AML-193 (cell line): ENCODE data around the gene BSG.
"Not testable (repeated sequence)": the region's sequence is repeated elsewhere in the genome, so short reads cannot be mapped to it uniquely, and the experiment has no call there.

ENCODE experiments used
- DNase-seq, 2 experiments: peaks; one replicate each; lab custom pipeline; 2025; lab: John Stamatoyannopoulos, UW

Gene BSG

DNA sequence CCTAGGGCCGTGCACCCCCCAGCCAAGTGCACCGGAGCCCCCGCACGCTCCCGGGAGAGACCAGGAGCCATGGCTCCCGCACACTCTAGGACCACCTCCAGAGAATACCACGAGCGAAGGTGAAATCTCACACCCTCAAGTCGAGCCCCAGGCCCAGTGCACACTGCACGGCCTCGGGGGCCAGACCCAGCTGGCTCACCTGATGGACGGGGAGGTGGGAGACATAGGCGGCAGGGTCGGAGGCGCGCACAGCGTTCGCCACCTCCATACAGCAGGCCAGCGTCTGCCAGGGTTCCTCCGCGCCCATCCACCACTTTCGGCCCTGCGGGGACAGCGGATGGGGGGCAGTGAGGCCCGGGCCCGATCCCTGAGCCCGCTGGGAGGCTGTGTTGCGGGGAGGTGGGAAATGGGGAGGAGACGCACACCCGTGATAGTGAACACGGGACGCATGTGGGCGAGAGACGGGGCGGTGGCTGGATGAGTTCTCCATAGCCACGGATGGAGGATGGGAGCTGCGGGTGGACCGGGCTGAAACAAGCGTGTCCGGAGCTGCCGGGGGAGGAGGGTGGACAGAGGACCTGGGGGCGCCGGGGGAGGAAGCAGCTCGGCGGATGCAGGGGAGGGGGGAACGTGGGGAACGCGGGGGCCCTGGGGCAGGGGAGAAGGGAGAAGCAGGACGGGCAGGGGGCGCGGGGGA lies 47.9 kb downstream of the BSG start:
- no peak for DNase-seq

DNA sequence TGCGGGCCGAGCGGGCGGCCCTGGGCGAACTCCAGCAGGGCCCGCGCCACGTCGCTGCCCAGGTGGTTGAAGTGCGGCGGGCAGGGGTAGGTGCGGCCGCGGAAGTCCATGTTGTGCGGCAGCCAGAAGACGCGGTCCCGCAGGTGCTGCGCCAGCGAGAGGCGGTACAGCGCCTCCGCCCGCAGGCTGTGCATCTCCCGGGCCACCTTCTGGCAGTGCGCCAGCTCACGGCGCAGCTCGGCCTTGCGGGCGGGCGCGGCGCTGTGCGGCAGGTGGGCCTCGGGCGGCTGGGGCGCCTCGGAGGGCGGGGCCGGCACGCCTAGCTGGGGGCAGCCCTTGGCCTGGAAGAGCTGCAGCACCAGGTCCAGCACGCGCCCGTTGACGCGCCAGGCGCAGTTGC lies 48.8 kb downstream of the BSG start:
- DNase-seq: not testable (repeated sequence)

DNA sequence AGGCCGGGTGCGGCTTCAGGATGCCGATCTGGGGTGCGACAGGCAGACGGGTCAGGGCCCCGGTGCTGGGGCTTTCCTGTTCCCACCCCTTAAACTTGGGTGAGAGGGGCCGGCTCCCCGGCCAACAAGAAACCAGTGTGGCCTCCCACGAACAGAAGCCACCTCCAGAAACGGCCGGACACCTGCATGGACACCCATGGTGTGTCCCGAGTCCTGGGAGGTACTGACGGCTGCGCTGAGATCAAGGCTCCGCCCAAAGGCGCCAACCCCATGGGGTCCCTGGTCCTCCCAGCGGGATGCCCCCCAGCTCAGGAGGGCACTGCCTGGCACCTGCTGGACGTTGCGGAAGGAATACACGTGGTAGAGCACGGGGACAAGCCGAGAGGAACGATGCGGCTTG lies 49.4 kb downstream of the BSG start:
- DNase-seq: no peak

DNA sequence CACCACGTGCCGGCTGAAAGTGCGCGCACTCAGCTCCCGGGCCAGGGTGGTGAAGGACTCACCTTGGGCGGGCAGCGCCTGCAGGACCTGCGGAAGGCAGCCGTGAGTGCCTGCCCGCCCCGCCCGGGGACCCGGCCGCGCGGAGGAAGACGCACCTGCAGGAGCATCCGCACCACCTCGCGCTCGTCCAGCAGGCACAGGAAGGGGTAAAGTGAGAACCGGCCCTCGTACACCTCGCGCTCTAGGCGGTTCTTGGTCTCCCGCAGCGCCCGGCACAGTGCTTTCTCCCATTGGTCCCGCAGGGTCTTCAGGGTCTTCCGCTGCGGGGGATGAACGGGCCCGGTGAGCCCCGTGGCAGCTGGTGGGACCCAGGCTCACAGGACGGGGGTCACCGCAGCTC lies 50.3 kb downstream of the BSG start:
- no peak for DNase-seq

DNA sequence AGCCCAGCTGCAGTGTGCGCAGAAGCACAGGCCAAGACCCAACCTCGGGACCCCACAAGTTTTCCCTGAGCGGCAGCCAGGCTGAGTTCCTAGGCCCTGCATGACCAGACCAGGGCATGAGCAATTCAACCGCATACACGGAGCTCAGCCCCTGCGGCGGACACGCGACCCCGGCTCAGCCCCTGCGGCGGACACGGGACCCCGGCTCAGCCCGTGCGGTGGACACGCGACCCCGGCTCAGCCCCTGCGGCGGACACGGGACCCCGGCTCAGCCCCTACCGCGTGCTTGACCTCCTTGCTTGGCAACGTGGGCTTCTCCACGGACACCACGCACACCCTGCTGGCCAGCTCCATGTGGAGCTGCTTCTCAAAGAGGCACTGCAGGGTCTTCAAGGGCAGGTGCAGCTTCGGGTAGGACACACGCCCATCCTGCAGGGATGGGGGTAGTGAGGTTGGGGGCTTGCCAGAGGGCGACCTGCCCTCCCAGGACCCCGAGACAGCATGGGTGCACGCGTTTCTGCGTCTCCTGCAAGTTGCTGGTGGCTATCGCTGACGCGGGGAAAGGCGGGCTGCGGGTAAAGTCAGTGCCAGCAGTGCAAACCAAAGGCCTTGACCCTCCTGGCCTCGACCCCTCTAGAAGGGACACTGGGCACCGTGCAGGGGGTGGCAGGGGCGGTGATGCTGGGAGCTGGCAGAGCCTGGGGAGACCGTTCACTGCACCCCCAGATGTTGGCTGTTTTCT lies 51.0 kb downstream of the BSG start:
- DNase-seq: no peak

DNA sequence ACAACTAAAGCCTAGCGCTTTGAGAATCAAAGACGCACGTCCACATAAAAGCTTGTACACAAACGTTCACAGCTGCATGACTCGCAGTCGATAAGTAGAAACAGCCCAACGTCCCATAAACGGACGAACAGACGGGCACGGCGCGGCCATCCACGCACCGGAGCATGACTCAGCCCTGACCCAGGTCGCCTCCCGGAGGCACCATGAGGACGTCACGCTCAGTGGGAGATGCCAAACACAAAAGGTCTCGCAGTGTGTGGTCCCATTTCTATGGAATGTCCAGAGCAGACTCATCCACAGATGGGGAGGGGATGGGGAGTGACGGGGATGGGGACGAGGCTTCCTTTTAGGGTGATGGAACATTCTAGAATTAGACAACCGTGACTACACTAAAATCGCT lies 51.6 kb downstream of the BSG start:
- DNase-seq: no peak

DNA sequence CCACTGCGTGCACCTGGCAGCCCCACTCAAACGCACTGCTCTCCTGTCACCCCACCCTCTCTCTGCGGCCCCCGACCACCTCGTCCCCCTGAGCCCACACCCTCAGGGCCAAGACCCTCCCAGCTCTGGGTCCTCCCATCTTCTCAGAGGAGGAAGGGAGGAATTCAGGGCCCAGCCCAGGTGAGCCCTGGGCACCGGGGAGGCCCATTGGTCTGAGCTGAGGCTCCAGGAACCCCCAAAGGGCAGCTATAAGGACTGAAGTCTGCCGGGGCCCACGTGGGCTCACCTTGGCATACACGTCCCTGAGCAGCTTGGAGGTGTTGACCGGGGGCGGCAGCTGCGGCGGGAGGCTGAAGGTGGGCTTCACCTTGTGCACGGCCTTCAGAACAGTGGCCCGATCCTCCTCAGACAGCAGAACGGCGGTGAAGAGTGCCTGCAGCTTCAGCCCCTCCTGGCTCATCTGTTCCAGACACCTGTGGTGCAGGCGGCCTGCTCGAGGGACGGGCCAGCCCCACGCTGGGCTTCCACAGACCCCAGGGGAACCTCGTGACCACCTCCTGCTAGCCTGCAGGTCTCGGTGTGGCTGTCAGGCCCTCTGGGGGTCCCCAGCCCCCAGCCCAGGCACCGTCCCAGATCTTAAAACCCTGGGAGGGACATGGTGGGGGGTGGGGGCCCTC lies 52.2 kb downstream of the BSG start:
- DNase-seq: no peak

DNA sequence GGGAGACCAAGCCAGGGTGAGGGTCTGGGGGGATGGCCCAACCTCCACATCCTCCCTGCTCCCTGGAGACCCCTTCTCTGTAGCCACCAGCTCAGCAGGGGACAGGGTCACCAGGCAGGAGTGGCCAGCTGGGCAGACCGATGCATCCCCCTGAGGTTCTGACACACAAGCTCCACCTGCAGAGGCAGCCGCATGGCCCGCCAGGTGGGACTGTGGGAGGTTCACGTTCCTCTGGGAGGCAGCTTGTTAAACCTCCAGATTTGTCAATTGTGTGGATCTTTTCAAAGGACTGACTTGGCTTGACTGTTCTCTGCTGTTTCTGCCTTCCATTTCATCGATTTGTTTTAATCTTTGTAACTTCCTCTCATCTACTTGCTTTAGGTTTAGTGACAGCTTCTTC lies 52.9 kb downstream of the BSG start:
- no peak for DNase-seq

DNA sequence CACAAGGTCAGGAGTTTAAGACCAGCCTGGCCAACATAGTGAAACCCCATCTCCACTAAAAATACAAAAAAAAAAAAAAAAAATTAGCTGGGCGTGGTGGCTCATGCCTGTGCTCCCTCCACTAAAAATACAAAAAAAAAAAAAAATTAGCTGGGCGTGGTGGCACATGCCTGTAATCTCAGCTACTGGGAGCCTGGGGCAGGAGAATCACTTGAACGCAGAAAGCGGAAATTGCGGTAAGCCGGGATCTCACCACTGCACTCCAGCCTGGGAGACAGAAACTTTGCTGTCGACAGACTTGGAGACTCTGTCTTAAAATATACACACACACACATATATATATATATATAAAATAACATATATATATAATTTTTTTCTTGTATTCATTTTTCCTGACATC lies 54.2 kb downstream of the BSG start:
- DNase-seq: not testable (repeated sequence)

DNA sequence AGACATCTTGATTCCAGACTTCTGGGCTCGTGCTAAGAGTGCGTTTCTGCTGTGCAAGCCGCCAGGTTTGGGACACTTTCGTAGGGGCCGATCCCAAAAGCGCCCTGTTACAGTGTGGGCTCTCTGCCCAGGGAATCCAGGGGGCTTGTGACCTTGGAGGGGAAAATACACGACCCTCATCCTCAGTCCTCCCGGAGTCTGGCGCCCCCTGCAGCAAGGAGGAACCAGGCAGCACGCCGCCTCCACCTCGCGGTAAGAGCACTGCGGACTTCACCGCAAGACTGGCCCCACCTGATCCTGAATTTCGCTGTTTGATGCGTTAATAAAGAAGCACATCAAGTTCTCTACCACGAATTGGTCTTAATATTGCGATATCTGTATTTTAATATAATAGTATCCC lies 55.8 kb downstream of the BSG start:
- DNase-seq: no peak

DNA sequence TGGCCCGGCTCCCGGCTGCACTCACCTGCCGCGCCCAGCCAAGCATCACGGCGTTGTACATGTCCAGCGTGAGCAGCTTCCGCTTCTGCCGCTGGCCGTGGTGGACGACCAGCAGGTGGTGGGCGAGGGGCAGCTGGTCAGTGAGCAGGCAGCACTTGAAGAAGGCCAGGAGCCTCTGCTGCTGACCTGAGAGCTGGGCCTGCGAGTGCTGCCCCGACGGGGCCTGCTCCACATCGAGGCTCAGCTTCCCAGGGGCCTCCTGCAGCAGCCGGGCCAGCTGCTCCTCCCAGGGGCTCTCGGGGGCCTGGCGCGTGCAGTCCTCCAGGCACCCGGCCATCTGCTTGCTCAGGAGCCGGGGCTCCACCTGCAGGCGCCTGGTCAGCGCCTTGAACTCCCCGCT lies 57.1 kb downstream of the BSG start:
- DNase-seq: not testable (repeated sequence)

DNA sequence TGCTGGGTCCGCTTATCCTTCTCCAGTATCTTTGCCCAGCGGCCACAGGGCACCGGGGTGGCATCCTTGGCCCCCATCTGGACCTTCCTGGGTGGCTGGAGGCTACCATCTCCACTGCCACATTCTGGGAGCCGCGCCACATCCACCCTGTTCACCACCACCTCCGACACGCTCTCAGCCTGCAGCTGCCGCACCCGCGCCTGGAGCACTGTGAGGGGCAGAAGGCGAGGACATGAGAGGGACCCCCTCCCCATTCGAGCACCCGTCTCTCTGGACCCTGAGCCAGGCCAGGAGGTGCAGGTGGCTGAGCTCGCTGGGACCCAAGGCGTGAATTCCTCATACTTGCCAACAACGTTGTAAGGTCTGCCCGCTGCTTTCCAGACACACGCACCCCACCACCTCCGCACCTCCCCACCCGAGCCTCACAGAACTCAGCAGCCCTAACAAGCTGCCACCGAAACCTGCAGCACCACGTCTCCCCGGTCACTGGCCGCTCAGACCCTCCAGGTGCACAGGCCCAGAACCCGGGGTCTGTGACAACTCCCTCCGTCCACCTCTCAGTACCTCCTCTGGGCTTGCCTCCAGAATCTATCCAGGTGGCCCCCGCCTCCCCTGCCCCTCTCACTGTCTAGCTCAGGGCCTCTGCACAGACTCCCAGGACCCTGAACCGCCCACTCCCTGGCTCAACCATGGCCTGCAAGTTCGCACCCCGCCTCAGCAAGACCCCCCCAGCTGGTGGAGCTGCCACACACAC lies 57.7 kb downstream of the BSG start:
- DNase-seq: no peak

DNA sequence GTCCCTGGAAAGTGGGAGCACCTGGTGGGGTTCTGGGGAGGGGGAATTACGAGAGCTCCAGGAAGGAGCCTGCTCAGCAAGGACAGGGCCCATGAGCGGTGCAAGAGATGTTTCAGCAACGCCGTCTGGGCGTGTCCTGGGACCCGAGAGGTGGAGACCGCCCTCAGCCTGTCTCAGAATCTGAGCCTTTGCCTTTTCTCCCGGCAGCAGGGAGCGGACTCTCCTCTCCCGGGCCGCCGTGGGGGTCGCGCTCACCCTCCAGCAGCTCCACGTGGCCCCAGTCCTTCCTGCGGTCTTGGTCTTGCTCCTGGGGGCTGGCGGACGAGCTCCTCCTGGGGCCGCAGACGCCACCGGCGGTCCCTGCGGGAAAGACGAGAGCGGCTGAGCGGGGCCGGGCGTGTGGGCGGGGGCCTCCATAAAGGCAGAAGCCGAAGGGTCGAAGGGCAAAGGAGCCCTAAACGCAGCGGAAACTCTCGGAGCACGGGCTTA lies 60.2 kb downstream of the BSG start:
- DNase-seq: peak; percentile 25 to 28
